Measurements from ENCODE around the gene SCFD2.
"Not testable (repeated sequence)": the region's sequence is repeated elsewhere in the genome, so short reads cannot be mapped to it uniquely, and the experiment has no call there.

DNA sequence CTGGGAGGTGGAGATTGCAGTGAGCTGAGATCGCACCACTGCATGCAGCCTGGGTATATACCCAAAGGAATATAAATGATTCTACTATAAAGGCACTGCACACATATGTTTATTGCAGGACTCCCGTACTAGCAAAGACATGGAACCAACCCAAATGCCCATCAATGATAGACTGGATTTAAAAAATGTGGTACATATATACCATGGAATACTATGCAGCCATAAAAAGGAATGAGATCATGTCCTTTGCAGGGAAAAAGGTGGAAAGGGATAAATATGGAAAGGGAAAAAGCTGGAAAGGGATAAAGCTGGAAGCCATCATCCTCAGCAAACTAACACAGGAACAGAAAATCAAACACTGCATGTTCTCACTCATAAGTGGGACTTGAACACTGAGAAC, 308.8 kb downstream of the SCFD2 start:
- TF ChIP-seq, protein P1, sequence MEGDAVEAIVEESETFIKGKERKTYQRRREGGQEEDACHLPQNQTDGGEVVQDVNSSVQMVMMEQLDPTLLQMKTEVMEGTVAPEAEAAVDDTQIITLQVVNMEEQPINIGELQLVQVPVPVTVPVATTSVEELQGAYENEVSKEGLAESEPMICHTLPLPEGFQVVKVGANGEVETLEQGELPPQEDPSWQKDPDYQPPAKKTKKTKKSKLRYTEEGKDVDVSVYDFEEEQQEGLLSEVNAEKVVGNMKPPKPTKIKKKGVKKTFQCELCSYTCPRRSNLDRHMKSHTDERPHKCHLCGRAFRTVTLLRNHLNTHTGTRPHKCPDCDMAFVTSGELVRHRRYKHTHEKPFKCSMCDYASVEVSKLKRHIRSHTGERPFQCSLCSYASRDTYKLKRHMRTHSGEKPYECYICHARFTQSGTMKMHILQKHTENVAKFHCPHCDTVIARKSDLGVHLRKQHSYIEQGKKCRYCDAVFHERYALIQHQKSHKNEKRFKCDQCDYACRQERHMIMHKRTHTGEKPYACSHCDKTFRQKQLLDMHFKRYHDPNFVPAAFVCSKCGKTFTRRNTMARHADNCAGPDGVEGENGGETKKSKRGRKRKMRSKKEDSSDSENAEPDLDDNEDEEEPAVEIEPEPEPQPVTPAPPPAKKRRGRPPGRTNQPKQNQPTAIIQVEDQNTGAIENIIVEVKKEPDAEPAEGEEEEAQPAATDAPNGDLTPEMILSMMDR (IDR thresholded peaks at IDR 0.05) = not testable (repeated sequence)
- TF ChIP-seq SIN3A (IDR thresholded peaks at IDR 0.05; ENCODE audit: borderline replicate concordance, insufficient read depth, low read depth, low read length); POLR2AphosphoS5 (IDR thresholded peaks at IDR 0.05; ENCODE audit: low read depth, low read length): not testable (repeated sequence)
- TF ChIP-seq, protein P2, sequence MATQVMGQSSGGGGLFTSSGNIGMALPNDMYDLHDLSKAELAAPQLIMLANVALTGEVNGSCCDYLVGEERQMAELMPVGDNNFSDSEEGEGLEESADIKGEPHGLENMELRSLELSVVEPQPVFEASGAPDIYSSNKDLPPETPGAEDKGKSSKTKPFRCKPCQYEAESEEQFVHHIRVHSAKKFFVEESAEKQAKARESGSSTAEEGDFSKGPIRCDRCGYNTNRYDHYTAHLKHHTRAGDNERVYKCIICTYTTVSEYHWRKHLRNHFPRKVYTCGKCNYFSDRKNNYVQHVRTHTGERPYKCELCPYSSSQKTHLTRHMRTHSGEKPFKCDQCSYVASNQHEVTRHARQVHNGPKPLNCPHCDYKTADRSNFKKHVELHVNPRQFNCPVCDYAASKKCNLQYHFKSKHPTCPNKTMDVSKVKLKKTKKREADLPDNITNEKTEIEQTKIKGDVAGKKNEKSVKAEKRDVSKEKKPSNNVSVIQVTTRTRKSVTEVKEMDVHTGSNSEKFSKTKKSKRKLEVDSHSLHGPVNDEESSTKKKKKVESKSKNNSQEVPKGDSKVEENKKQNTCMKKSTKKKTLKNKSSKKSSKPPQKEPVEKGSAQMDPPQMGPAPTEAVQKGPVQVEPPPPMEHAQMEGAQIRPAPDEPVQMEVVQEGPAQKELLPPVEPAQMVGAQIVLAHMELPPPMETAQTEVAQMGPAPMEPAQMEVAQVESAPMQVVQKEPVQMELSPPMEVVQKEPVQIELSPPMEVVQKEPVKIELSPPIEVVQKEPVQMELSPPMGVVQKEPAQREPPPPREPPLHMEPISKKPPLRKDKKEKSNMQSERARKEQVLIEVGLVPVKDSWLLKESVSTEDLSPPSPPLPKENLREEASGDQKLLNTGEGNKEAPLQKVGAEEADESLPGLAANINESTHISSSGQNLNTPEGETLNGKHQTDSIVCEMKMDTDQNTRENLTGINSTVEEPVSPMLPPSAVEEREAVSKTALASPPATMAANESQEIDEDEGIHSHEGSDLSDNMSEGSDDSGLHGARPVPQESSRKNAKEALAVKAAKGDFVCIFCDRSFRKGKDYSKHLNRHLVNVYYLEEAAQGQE (IDR thresholded peaks at IDR 0.05; ENCODE audit: insufficient read depth in 1 of 2, low read depth in 2 of 2, low read length in 1 of 2) = not testable (repeated sequence)
